ENCODE data around the gene EDNRB. TPM values are rescaled to one million over a fixed set of nuclear protein-coding genes. Genes with fewer than 3 reads are reported as not detected.
A peak's percentile ranks its signal among the peaks of the same experiment; 100 is the strongest.

Gene EDNRB
- total and polyA plus RNA-seq, 4 donors, result 11.3 to 20.4 (median 14.1) TPM

DNA sequence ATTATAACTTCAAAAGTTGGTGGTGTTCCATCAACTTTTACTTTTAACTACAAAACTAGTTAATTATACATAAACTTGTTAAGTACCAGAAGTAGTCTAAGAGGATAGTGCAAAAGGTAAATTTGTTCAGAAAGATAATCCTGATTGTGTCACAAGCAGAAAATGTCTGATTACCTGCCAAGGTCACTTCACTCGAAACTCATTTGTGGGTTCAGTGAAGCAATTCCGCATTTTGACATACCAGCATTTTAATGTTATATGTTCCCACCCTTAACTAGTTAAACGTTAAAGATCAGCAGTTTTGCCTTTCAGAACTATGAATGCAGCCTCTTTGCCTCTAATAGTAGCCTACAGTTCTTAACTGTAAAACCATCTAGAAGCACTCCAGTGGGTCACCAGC is 5.6 kb downstream of the EDNRB start:
- 28% methylated on average over 3 of the region's 3 CpGs for WGBS
- no peak overlapping the region for H3K4me3 ChIP-seq (ENCODE audit: low read depth in 1 of 3, low read length in 3 of 3)
- TF ChIP-seq FOXA2 (IDR thresholded peaks at IDR 0.05), result no peak
- TF ChIP-seq, protein P1, sequence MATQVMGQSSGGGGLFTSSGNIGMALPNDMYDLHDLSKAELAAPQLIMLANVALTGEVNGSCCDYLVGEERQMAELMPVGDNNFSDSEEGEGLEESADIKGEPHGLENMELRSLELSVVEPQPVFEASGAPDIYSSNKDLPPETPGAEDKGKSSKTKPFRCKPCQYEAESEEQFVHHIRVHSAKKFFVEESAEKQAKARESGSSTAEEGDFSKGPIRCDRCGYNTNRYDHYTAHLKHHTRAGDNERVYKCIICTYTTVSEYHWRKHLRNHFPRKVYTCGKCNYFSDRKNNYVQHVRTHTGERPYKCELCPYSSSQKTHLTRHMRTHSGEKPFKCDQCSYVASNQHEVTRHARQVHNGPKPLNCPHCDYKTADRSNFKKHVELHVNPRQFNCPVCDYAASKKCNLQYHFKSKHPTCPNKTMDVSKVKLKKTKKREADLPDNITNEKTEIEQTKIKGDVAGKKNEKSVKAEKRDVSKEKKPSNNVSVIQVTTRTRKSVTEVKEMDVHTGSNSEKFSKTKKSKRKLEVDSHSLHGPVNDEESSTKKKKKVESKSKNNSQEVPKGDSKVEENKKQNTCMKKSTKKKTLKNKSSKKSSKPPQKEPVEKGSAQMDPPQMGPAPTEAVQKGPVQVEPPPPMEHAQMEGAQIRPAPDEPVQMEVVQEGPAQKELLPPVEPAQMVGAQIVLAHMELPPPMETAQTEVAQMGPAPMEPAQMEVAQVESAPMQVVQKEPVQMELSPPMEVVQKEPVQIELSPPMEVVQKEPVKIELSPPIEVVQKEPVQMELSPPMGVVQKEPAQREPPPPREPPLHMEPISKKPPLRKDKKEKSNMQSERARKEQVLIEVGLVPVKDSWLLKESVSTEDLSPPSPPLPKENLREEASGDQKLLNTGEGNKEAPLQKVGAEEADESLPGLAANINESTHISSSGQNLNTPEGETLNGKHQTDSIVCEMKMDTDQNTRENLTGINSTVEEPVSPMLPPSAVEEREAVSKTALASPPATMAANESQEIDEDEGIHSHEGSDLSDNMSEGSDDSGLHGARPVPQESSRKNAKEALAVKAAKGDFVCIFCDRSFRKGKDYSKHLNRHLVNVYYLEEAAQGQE (IDR thresholded peaks at IDR 0.05), result no peak
- no peak for TF ChIP-seq YY1 (IDR thresholded peaks at IDR 0.05)
- TF ChIP-seq HNF4A (conservative IDR thresholded peaks at IDR 0.05), result no peak
- TF ChIP-seq, protein P2, sequence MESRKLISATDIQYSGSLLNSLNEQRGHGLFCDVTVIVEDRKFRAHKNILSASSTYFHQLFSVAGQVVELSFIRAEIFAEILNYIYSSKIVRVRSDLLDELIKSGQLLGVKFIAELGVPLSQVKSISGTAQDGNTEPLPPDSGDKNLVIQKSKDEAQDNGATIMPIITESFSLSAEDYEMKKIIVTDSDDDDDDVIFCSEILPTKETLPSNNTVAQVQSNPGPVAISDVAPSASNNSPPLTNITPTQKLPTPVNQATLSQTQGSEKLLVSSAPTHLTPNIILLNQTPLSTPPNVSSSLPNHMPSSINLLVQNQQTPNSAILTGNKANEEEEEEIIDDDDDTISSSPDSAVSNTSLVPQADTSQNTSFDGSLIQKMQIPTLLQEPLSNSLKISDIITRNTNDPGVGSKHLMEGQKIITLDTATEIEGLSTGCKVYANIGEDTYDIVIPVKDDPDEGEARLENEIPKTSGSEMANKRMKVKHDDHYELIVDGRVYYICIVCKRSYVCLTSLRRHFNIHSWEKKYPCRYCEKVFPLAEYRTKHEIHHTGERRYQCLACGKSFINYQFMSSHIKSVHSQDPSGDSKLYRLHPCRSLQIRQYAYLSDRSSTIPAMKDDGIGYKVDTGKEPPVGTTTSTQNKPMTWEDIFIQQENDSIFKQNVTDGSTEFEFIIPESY (IDR thresholded peaks at IDR 0.05), result no peak
- TF ChIP-seq FOXA1 (IDR thresholded peaks at IDR 0.05), result no peak
- TF ChIP-seq, protein P3, sequence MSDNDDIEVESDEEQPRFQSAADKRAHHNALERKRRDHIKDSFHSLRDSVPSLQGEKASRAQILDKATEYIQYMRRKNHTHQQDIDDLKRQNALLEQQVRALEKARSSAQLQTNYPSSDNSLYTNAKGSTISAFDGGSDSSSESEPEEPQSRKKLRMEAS (IDR thresholded peaks at IDR 0.05), result no peak
- TF ChIP-seq GABPA (IDR thresholded peaks at IDR 0.05 in 1 of 2, conservative IDR thresholded peaks at IDR 0.05 in 1 of 2), result no peak
- TF ChIP-seq RAD21 (IDR thresholded peaks at IDR 0.05), result no peak
- TF ChIP-seq SP1 (IDR thresholded peaks at IDR 0.05), result no peak

DNA sequence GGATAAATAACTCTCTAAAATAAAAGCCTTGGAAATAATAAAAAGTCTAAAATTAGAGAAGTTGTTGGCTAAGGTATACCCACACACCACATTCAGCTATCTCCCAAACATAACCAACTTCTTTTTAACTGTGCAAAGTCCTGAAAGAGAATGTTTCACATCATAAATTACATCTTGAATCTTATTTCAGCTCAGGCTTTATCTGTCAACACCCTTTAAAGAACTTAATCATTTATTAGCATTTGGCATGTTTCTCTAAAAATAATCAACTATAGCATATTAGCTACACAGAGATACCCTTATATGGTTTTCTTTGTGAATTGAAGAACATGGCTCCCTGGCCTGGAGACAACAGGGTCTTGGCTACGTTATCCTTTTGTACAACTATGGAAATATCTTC is 6.9 kb downstream of the EDNRB start:
- WGBS, result 46% methylated on average over 1 of the region's 1 CpG
- no peak overlapping the region for H3K4me3 ChIP-seq (ENCODE audit: low read depth in 1 of 3, low read length in 3 of 3)
- no peaks in the 10 kb centered on the region for H3K36me3 ChIP-seq (ENCODE audit: control insufficient read depth in 4 of 4, insufficient read depth in 3 of 4, low read depth in 1 of 4, low read length in 3 of 4)
- H3K27me3 ChIP-seq (ENCODE audit: control insufficient read depth in 4 of 4, insufficient read depth in 4 of 4, low read length in 3 of 4), result no peaks in the 10 kb centered on the region
- no peak overlapping the region for H3K9ac ChIP-seq (ENCODE audit: low read depth in 1 of 2, low read length in 2 of 2)
- H3K27ac ChIP-seq (ENCODE audit: low read depth in 1 of 2, low read length in 2 of 2), result no peak overlapping the region
- no peak for DNase-seq (ENCODE audit: low spot score)
- no peaks in the 10 kb centered on the region for H3K4me1 ChIP-seq (ENCODE audit: control insufficient read depth in 4 of 4, insufficient read depth in 4 of 4, low read length in 3 of 4)
- TF ChIP-seq FOXA1 (IDR thresholded peaks at IDR 0.05) (no peak), HNF4G (IDR thresholded peaks at IDR 0.05) (no peak), HNF4A (conservative IDR thresholded peaks at IDR 0.05) (no peak), RAD21 (IDR thresholded peaks at IDR 0.05) (no peak), FOXA2 (IDR thresholded peaks at IDR 0.05) (no peak), EGR1 (IDR thresholded peaks at IDR 0.05; ENCODE audit: low read depth in 2 of 2) (no peak)
- TF ChIP-seq, protein P3 (IDR thresholded peaks at IDR 0.05), result no peak
- H3K9me3 ChIP-seq (ENCODE audit: control insufficient read depth in 4 of 4, low read length in 3 of 4), result no peaks in the 10 kb centered on the region

More for the DNA sequence above, 5.6 kb downstream of the EDNRB start:
- DNase-seq (ENCODE audit: low spot score), result no peak
- no peak overlapping the region for H3K27ac ChIP-seq (ENCODE audit: low read depth in 1 of 2, low read length in 2 of 2)
- H3K27me3 ChIP-seq (ENCODE audit: control insufficient read depth in 4 of 4, insufficient read depth in 4 of 4, low read length in 3 of 4), result no peaks in the 10 kb centered on the region
- H3K36me3 ChIP-seq (ENCODE audit: control insufficient read depth in 4 of 4, insufficient read depth in 3 of 4, low read depth in 1 of 4, low read length in 3 of 4), result no peaks in the 10 kb centered on the region
- H3K9ac ChIP-seq (ENCODE audit: low read depth in 1 of 2, low read length in 2 of 2), result no peak overlapping the region
- no peaks in the 10 kb centered on the region for H3K4me1 ChIP-seq (ENCODE audit: control insufficient read depth in 4 of 4, insufficient read depth in 4 of 4, low read length in 3 of 4)
- no peaks in the 10 kb centered on the region for H3K9me3 ChIP-seq (ENCODE audit: control insufficient read depth in 4 of 4, low read length in 3 of 4)

DNA sequence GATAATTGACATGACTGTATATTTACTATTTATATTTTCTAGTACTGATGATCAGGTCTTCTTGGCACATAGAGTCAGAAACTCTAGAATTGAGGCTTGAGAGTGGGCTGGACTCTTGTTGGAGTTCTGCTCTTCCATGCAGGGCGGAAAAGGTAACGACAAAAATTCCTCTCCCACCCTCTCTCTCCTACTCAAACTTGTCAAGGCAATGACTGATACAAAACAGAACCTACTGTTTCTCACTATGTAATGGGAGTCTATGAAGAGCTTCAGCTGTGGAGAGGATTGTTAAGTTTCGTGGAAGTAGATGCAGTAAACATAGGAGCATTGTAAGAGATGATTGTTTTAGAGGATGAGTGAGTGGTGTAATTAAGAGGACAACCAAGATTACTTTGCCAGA is 8.8 kb downstream of the EDNRB start:
- H3K27me3 ChIP-seq (ENCODE audit: control insufficient read depth in 4 of 4, insufficient read depth in 4 of 4, low read length in 3 of 4), result no peaks in the 10 kb centered on the region
- H3K36me3 ChIP-seq (ENCODE audit: control insufficient read depth in 4 of 4, insufficient read depth in 3 of 4, low read depth in 1 of 4, low read length in 3 of 4), result no peaks in the 10 kb centered on the region
- no peak overlapping the region for H3K9ac ChIP-seq (ENCODE audit: low read depth in 1 of 2, low read length in 2 of 2)
- WGBS, result 65% methylated on average over 3 of the region's 3 CpGs
- H3K27ac ChIP-seq (ENCODE audit: low read depth in 1 of 2, low read length in 2 of 2), result peak overlapping the region in 1 of 2 donors; percentile 37
- H3K4me1 ChIP-seq (ENCODE audit: control insufficient read depth in 4 of 4, insufficient read depth in 4 of 4, low read length in 3 of 4), result no peaks in the 10 kb centered on the region
- H3K4me3 ChIP-seq (ENCODE audit: low read depth in 1 of 3, low read length in 3 of 3), result no peak overlapping the region
- no peaks in the 10 kb centered on the region for H3K9me3 ChIP-seq (ENCODE audit: control insufficient read depth in 4 of 4, low read length in 3 of 4)
- DNase-seq (ENCODE audit: low spot score), result no peak
- TF ChIP-seq, protein P4, sequence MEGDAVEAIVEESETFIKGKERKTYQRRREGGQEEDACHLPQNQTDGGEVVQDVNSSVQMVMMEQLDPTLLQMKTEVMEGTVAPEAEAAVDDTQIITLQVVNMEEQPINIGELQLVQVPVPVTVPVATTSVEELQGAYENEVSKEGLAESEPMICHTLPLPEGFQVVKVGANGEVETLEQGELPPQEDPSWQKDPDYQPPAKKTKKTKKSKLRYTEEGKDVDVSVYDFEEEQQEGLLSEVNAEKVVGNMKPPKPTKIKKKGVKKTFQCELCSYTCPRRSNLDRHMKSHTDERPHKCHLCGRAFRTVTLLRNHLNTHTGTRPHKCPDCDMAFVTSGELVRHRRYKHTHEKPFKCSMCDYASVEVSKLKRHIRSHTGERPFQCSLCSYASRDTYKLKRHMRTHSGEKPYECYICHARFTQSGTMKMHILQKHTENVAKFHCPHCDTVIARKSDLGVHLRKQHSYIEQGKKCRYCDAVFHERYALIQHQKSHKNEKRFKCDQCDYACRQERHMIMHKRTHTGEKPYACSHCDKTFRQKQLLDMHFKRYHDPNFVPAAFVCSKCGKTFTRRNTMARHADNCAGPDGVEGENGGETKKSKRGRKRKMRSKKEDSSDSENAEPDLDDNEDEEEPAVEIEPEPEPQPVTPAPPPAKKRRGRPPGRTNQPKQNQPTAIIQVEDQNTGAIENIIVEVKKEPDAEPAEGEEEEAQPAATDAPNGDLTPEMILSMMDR (IDR thresholded peaks at IDR 0.05; ENCODE audit: low read depth, low read length, missing input control), result no peak
- TF ChIP-seq HNF4G (IDR thresholded peaks at IDR 0.05), result no peak
- no peak for TF ChIP-seq EGR1 (IDR thresholded peaks at IDR 0.05; ENCODE audit: low read depth in 2 of 2)
- no peak for TF ChIP-seq FOXA1 (IDR thresholded peaks at IDR 0.05)
- TF ChIP-seq RXRA (IDR thresholded peaks at IDR 0.05), result no peak
- no peak for TF ChIP-seq JUND (IDR thresholded peaks at IDR 0.05)
- TF ChIP-seq NR2F2 (IDR thresholded peaks at IDR 0.05), result no peak
- TF ChIP-seq, protein P5, sequence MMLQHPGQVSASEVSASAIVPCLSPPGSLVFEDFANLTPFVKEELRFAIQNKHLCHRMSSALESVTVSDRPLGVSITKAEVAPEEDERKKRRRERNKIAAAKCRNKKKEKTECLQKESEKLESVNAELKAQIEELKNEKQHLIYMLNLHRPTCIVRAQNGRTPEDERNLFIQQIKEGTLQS (IDR thresholded peaks at IDR 0.05), result no peak

Data from liver (tissue), 9 donors.